AG08395 (cell line): ENCODE results near the gene FAM227B.
"Not testable (repeated sequence)": the region's sequence is repeated elsewhere in the genome, so short reads cannot be mapped to it uniquely, and the experiment has no call there.

Source experiments
- DNase-seq: peaks from one replicate; pipeline ENCODE4 v3.0.0; 2012; ENCODE audit warnings: mixed read lengths, low spot score

FAM227B gene

DNA sequence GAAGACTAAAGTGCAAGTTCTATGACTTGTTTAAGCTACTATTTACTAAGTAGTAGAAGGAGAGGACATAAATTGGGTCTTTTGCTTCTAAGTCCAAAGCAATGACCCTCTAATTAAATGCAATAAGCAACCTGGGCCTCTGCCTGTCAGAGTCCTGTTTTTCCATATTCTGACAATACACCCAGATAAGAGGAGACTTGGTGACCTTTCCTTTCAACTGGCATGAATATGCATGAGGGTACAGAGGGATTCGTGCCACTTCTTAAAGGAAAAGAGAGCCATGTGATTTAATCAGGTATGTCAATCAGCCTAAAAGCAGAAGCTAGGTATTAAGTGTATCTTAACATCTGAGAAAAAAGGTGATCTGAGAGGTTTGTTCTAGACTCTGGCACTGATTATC, 248.3 kb downstream of the FAM227B start:
- no peak for DNase-seq

DNA sequence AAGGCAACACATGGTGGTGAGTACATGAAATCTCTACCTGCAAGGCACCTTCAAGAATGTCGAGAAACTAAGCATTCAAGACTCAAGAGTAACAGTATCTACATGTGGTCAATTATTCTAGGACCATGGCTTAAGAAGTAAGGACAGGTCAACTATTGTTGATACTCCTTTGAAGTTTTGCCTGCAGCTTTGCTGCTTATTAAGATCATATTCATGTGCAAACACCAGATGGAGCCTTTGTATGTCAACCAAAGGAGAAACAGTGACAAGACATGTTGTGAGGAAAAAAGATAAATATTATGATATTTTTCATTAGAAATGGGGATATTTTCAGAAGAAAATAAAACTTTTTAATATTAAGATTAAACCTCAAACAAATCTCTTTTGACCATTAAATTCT, 249.8 kb downstream of the FAM227B start:
- DNase-seq, result no peak

DNA sequence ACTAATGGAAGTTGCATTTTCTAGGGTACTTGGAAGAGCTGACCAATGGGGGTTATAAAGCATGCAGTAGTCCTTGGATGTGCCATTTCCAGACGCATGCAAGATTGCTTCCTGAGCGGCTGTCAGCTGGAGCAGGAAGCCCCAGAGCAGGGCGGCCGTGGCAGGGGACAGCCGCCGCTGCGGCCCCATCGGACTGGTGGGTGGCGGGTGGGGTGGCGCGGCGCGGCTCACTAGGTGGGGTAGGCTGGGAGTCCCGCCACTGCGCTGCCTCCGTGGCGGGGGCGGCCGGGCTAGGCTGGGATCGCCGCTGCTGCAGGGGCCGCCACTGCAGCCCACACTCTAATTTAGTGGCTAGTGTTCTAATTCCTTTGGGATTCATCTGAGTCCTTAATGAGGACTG, 254.1 kb downstream of the FAM227B start:
- no peak for DNase-seq

DNA sequence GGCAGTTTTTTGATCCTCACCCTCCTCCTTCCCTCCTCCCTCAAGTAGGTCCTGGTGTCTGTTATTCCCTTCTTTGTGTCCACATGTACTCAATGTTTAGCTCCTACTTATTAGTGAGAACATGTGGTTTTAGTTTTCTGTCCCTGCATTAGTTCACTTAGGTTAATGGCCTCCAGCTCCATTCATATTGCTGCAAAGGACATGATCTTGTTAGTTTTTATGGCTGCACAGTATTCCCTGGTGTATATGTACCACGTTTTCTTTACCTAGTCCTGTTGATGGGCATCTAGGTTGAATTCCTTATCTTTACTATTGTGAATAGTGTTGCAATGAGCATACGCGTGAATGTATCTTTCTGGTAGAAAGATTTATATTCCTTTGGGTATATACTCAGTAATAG, 259.2 kb downstream of the FAM227B start:
- no peak for DNase-seq

DNA sequence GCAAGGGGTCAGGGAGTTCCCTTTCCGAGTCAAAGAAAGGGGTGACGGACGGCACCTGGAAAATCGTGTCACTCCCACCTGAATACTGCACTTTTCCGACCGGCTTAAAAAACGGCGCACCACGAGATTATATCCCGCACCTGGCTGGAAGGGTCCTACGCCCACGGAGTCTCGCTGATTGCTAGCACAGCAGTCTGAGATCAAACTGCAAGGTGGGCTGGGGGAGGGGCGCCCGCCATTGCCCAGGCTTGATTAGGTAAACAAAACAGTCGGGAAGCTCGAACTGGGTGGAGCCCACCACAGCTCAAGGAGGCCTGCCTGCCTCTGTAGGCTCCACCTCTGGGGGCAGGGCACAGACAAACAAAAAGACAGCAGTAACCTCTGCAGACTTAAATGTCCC, 266.2 kb downstream of the FAM227B start:
- DNase-seq, result not testable (repeated sequence)

DNA sequence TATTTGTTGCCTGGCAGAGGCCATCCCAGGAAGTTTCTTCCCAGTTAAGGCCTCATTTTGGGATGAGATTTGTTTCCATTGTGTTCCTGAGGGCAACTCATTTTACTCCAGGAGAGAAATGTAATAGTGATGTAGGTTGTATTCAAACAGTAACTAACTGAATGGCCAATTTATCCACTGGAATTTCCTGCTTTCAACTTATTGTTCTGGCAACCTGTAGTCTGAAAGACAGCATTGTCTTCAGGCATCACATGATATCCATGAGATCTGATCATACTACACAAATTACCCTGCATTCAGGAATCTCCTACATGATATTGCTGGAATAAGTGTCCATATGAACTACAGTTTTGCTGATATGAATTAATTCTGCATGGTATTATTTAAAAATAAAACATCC, 277.1 kb downstream of the FAM227B start:
- DNase-seq, result no peak

DNA sequence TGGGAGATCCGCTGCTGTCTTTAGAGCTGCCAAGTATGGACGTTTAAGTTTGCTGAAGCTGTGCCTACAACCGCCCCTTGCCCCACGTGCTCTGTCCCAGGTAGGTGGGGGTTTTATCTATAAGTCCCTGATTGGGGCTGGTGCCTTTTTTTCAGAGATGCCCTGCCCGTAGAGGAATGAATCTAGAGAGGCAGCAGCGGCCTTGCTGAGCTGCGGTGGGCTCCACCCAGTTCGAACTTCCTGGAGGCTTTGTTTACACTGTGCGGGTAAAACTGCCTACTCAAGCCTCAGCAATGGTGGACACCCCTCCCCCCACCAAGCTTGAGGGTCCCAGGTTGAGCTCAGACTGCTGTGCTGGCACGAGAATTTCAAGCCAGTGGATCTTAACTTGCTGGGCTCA, 281.0 kb downstream of the FAM227B start:
- no peak for DNase-seq

DNA sequence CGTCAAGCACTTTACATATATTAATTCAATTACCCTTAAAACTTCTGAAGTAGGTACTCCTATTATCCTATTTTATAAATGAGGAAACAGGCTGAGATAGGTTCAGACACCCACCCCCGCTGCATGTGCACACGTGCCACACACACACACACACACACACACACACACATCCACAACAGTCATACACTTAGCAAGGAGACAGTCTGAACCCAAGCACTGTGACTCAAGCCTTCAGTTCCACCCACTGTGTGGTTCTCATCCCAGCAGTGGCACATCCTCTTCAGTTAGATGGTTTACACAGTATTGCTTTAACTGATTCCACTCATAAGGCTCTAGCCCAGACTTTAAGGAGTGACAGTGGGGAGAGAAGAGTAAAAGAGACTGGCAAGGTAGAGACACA, 288.7 kb downstream of the FAM227B start:
- DNase-seq, result no peak

DNA sequence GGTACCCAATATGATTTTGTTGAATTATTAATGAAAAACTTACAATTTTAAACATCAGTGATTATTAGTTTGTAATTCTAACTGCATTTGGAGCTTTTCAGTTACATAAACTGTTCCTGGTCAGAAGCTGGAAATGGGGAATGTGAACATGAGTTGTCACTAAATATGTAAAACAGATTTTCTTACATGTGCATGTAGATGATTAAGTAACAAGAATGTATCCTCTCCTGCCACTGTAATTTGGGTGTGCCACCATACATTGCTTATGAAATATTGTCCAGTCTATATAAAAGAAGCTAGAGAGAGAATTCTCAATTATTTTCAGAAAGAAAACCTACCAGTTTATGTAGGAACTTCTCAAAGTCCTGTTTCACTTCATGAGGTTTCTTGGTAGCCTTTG, 289.2 kb downstream of the FAM227B start:
- no peak for DNase-seq

DNA sequence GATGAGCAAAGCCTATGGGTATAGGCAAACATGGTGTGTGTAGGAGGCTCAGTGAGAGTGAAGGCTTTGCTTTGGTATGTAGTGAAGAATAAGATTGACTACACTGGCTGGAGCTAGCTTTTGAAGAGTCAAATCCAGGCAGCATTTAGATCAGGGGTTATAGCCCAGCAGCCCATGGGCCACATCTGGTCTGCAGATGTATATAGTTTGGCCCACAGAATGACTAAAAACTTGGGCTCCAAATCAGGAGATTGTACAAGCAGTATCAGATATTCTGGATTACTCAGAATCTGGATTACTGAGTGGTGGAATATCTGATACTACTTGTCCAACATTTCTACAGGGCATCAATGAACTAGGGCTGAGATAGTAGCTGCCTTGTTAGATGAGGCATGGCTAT, 290.5 kb downstream of the FAM227B start:
- DNase-seq, result no peak

DNA sequence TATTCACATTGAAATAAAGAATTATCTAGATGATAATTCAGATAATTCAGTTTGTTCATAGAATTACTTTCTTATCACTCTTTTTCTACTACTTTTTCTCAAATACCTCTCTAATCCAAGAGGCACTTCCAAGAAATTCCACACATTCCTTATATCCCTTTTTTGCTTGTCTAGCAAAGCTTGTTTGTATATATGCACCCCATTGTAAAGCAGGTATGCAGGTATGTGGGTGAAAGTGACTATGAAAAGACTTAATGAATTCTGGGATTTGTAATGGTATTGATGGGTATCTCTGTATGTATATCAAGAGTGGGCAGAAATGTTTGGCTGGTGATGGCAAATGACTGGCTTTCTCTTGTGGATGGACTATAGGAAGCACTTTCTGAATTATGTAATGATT, 291.7 kb downstream of the FAM227B start:
- no peak for DNase-seq

DNA sequence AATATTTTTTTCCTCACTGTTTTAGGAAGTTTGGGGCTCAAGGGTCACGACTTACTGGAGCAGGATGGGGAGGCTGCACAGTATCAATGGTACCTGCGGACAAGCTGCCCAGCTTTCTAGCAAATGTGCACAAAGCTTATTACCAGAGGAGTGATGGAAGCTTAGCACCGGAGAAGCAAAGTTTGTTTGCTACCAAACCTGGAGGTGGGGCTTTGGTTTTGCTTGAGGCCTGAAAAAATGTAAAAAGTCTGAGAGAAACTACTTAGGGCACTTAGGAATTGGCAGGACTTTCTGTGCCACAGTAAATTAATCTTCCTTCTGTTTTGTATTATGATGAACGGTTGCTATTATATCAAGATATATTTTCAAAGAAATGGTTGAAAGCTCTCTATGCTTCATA, 292.7 kb downstream of the FAM227B start:
- no peak for DNase-seq

DNA sequence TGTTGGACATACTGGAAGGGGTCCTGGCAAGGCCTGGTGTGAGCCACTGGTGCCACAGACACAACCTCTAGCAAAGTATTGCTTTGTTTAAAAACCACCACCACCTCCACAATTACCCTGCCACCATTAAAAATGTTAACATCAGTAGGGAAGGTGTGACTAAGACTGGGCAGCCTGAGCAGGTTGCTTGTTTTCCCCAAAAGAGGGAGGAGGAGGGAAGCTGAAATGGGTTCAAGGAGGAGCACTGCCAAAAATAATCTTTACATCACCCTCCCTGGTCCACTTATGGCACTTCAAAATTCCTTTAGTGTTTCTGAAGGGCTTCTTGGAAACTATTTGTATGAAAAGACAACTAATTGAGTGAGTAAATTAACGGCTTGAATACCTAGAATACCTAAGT, 297.4 kb downstream of the FAM227B start:
- no peak for DNase-seq

DNA sequence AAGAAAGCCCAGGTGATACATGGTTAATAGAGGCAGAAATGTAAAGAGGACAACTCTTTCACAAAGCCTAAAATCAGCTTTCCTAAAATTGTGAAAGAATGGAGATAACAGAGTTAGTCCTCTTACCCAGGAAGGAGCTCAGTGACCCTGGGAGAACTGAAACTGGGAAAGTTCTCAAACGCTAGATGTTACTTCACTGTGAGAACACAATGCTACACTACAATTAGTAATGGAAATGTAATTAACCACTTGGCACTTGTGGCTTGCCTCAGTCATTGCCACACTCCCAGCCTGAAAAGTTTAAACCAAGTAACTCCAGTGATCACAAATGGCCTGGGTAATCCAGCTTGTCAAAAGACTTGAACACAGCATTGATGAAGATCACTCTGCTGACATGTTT, 300.3 kb downstream of the FAM227B start:
- DNase-seq, result no peak

DNA sequence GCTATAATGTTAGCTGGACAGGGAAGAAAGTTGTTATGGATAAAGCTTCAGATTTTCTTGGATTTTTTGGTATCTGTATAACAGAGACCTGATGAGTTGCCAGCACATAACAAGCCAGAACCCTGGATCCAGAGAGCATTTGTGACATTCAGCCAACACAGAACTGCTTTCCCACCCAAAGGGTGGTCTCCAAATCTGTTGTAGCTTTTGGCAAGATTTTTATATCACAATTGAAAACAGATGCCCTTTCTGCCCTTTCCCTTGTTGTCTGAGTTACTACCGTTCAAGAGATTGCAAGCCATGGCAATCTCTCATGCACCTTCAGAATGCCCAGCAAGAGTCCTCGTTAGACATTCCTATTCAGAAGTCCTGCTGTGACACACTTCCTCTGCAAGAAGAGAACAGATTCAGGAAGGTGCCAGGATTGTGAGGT, 305.2 kb downstream of the FAM227B start:
- DNase-seq, result no peak

DNA sequence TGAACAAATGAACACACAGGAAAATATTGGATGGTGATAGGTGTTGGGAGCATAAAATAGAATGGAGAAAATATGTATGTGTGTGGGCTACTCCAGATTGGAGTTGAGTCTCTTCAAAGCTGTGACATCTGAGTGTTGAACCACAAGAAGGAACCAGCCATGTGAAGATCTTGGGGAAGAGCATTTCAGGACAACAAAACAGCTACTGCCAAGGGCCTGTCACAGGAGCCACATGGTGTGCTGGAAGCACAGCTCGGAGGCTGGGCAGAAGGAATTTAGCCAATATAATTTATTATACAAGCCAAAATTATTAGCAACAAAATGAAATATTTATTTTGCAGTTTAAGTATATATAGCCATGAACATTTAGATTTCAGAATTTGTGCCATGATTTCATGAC, 305.9 kb downstream of the FAM227B start:
- no peak for DNase-seq

DNA sequence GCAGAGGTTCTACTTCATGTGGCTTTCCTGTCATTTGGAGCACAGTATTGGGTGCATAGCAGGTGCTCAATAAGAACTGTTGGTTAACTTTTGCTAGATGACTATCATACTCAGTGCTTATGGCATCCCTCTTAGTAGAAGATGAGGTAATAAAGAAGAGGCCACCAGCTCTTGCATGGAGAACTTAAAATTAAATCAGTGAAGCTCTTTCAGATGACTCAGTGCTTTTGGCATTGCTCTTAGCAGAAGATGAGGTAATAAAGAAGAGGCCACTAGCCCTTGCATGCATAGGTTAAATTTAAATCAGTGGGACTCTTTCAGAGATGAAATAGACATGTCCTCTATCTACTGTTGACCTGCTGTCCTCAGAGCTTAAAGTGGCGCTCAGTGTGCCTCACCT, 307.0 kb downstream of the FAM227B start:
- peak; percentile 74 for DNase-seq

DNA sequence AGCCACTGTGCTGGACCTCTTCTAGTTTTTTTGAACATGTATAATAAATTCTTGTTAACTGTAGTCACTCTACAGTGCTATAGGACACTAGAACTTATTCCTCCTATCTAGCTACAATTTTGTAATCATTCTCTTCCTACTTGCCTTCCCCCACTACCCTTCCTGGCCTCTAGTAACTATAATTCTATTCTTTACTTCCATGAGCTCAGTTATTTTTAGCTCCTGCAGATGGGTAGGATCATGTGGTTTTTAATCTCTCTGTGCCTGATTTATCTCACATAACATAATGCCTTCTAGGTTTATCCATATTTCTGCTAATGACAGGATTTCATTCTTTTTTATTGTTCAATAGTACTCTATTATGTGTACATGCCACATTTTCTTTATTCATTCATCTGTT, 310.7 kb downstream of the FAM227B start:
- DNase-seq, result no peak

DNA sequence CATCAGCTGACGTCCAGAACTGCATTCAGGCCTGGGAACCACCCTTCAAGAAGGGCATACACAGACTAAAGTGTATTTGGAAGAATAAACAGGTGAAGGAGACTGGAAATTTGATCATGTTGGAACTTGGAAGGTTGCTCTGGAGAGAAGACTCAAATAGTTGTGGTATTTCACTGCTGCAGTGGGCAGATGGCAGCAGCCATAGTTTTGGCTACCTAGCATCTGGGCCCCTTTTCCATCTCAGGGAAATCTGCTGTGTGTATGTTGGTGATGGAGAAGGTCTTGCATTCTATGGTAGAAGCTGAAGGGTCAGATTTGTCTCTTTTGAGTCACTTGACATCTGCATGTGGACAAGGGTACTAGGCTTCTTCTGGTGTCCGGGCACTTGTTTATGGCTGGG, 311.9 kb downstream of the FAM227B start:
- DNase-seq, result no peak

DNA sequence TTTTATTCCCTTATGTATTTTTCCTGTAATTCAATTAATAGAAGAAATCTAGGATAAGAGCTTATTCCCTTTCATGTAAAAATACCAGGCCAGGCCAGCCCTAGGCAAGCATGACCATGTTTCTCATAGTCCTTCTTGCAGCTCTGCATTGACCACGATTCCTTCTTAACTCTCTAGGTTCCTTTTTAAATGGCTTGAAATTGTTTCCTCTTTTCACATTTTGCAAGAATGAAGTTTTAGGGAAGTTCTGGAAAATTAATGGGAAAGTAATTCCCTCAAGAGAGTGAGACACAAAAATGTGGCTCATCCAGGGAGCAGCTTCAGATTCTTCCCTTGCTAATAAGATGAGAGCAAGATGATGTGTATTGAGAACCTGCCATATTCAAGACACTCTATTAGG, 314.1 kb downstream of the FAM227B start:
- no peak for DNase-seq

DNA sequence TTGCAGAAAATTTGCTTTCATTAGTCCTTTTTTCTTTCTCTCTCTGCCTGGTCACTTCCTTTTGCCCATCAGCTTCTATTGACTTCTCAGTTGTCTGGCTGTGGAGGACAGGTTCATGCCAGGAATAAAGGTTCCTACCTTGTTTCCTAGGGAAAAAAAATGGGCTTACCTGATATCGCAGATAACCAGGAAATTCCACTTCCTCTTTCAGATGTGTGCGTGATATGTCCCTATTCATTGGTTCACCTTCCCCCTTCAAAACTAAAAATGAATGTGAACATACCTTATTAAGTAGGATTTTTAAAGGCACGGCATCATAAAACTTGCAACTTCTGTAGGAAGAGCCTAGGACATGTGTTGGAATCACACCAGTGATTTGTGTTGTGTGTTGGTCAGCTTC, 317.6 kb downstream of the FAM227B start:
- DNase-seq, result no peak

DNA sequence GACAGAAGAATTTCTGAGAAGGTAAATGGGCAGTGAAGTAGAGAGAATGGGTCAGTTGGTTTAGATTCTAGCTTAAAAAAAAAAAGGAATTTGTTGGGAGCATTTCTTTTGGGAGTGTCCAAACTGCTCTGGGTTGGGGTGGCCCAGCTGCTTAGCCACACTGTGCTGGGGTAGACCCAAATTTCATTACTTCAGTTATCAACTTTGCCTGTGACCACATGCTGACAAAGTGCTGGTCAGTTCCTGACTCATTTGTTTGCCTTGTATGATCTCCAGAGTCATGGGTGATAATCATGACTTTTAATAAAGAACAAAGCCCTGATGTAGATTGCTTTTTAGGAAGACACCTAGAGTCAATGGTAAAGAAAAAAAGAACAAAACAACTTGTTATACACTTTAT, 319.1 kb downstream of the FAM227B start:
- peak; percentile 20 for DNase-seq

DNA sequence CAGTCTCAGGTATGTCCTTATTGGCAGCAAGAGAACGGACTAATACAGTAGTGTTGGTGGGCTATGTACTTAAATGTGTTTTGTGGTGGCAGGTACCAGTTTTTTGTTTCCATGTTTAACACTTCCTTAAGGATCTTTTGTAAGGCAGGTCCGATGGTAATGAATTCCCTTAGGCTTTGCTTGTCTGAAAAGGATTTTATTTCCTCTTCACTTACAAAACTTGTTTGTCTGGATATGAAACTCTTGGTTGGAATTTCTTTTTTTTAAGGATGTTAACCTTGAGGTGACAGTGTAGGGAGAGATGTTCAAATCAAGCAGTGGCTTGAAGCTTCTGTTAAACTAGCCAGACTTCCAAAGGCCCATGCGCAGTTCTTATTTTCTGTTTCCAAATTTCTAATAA, 319.8 kb downstream of the FAM227B start:
- no peak for DNase-seq

DNA sequence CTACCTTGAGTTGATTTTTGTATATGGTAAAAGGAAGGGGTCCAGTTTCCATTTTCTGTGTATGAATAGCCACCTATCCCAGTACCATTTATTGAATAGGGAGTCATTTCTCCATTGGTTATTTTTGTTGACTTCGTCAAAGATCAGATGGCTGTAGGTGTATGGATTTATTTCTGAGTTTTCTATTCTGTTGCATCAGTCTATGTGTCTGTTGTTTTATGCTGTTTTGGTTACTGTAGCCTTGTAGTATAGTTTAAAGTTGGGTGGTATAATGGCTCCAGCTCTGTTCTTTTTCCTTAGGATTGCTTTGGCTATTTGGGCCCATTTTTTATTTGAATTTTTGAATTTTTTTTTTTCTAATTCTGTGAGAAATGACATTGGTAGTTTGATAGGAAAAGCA, 323.0 kb downstream of the FAM227B start:
- no peak for DNase-seq

DNA sequence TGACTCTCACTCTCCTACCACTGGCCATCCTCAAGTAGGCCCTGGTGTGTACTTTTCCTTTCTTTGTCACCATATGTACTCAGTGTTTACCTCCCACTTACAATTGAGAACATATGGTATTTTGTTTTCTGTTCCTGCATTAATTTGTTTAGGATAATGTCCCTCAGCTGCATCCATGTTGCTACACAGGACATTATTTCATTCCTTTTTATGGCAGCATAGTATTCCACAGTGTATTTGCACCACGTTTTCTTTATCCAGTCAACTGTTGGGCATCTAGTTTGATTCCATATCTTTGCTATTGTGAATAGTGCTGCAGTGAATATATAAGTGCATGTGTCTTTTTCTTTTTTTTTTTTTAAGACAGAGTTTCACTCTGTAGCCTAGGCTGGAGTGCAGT, 324.4 kb downstream of the FAM227B start:
- no peak for DNase-seq
